HepG2 (cell line): Measurements from ENCODE around the gene VWA7. TPM values are rescaled to one million over a fixed set of nuclear protein-coding genes. Genes with fewer than 3 reads are reported as not detected.

ENCODE experiments used
- EP300 ChIP-seq, 3 experiments: sonication (generic) in 1 of 3; formaldehyde crosslinking in 1 of 3; IDR thresholded peaks; 2 replicates each; pipeline versions ENCODE4 v1.5.1 to v1.6.1; 2011 to 2020; ENCODE audit warnings: low read depth in 2 of 3, low read length in 2 of 3, borderline replicate concordance in 1 of 3, improper control_type of control experiment in 1 of 3, mild to moderate bottlenecking in 1 of 3, missing genetic modification reagents in 1 of 3, moderate library complexity in 1 of 3
- ETS1 ChIP-seq: sonication (generic); formaldehyde crosslinking; IDR thresholded peaks from 2 replicates; pipeline ENCODE4 v1.4.0; 2020; ENCODE audit warnings: missing genetic modification reagents
- EZH2 ChIP-seq: conservative IDR thresholded peaks from 2 replicates; pipeline ENCODE4 v1.6.1; 2012; ENCODE audit warnings: mild to moderate bottlenecking, low read depth, low read length, moderate library complexity
- FOXA3 ChIP-seq: IDR thresholded peaks from 2 replicates; pipeline ENCODE4 v1.6.1; 2016; ENCODE audit warnings: missing genetic modification reagents, missing compliant biosample characterization
- HNRNPK ChIP-seq: fragments of 200-400 bp; formaldehyde crosslinking; IDR thresholded peaks from 2 replicates; pipeline ENCODE4 v1.6.1; 2018; ENCODE audit warnings: low read length, low read depth, moderate library complexity, mild to moderate bottlenecking; ENCODE audit not compliant: poor library complexity, severe bottlenecking
- HOXA3 ChIP-seq: sonication (generic); formaldehyde crosslinking; IDR thresholded peaks from 2 replicates; pipeline ENCODE4 v1.5.0; 2020; ENCODE audit warnings: missing genetic modification reagents
- KDM1A ChIP-seq: IDR thresholded peaks from 2 replicates; pipeline ENCODE4 v1.6.1; 2016; ENCODE audit warnings: missing compliant biosample characterization
- KLF13 ChIP-seq: sonication (generic); formaldehyde crosslinking; IDR thresholded peaks from 2 replicates; pipeline ENCODE4 v1.4.0; 2020; ENCODE audit warnings: mild to moderate bottlenecking, missing genetic modification reagents
- POLR2AphosphoS5 ChIP-seq: IDR thresholded peaks from 2 replicates; pipeline ENCODE4 v1.6.1; 2012; ENCODE audit warnings: low read depth, low read length
- PRDM10 ChIP-seq: sonication (generic); formaldehyde crosslinking; IDR thresholded peaks from 2 replicates; pipeline ENCODE4 v1.4.0; 2020; ENCODE audit warnings: low read depth, missing genetic modification reagents
- SAP130 ChIP-seq: IDR thresholded peaks from 2 replicates; pipeline ENCODE4 v1.6.1; 2016; ENCODE audit warnings: low read depth
- SRF ChIP-seq: IDR thresholded peaks from 2 replicates; pipeline ENCODE4 v1.6.1; 2011; ENCODE audit warnings: mild to moderate bottlenecking, low read depth, low read length, moderate library complexity
- TEAD3 ChIP-seq: optimal IDR thresholded peaks from 2 replicates; pipeline ENCODE3; 2016; ENCODE audit warnings: borderline replicate concordance
- YEATS4 ChIP-seq: sonication (generic); formaldehyde crosslinking; IDR thresholded peaks from 2 replicates; pipeline ENCODE4 v1.4.0; 2020; ENCODE audit warnings: missing genetic modification reagents, borderline replicate concordance
- ZFP36L2 ChIP-seq: sonication (generic); formaldehyde crosslinking; IDR thresholded peaks from 2 replicates; pipeline ENCODE4 v1.4.0; 2020; ENCODE audit warnings: missing genetic modification reagents
- ZNF281 ChIP-seq: sonication (generic); formaldehyde crosslinking; IDR thresholded peaks from 2 replicates; pipeline ENCODE4 v1.4.0; 2020; ENCODE audit warnings: missing genetic modification reagents, borderline replicate concordance
- ZNF326 ChIP-seq: sonication (generic); formaldehyde crosslinking; IDR thresholded peaks from 2 replicates; pipeline ENCODE4 v1.4.0; 2020; ENCODE audit warnings: missing genetic modification reagents, borderline replicate concordance
- ZNF576 ChIP-seq: sonication (generic); formaldehyde crosslinking; IDR thresholded peaks from 2 replicates; pipeline ENCODE4 v1.4.0; 2020; ENCODE audit warnings: mild to moderate bottlenecking, missing genetic modification reagents
- polyA plus RNA-seq, 8 experiments: library from polyadenylated mRNA; depleted of rRNA in 3 of 8; stranded (reverse) in 7 of 8; unstranded in 1 of 8; fragments of >200 nt; fragmentation: Illumina TruSeq in 4 of 8; extraction: Trizol in 4 of 8; gene quantifications; 2 replicates each; pipeline versions ENCODE4 v1.2.1 to v1.2.3, GENCODE V29; 2011 to 2016; ENCODE audit warnings: low read depth in 4 of 8, missing spikeins in 1 of 8, mixed read lengths in 1 of 8; ENCODE audit not compliant: insufficient read depth in 1 of 8
- total RNA-seq, 5 experiments: library from RNA; depleted of rRNA; stranded (reverse); fragments of >200 nt; fragmentation: Illumina TruSeq; extraction: Trizol; gene quantifications; 2 replicates each; pipeline ENCODE4 v1.2.3, GENCODE V29; 2016; ENCODE audit warnings: low read depth in 1 of 5
- TF ChIP-seq, protein P1 (sequence below): sonication (generic); formaldehyde crosslinking; IDR thresholded peaks from 2 replicates; pipeline ENCODE4 v1.4.0; 2020; ENCODE audit warnings: missing genetic modification reagents
- TF ChIP-seq, protein P2 (sequence below): sonication (generic); formaldehyde crosslinking; IDR thresholded peaks from 2 replicates; pipeline ENCODE4 v1.5.1; 2020; ENCODE audit warnings: mild to moderate bottlenecking, missing genetic modification reagents, moderate library complexity

The VWA7 gene
- total and polyA plus RNA-seq, 2 of the 13 experiments (the other 11 are each of a cell fraction or from before 2014, with no cell fraction given), result 0.86 to 3.3 TPM

DNA sequence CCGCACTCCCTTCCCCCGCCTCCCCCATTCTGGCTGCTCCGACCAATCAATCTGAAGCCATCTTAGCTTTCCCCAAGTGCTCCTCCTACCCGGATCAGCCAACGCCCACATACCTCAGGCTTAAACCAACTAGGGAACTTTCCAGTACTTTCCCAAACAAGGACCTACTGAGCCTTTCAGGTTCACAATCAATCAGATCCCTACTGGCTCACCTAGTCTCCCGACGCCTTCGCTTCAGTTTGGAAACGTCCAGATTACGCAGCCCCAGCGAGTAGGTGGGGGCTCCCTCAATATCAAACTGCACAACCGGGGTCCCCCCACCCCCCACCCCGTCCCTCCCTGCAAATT lies 37.5 kb upstream of the VWA7 start (continued):
- peak; percentile 37 for TF ChIP-seq FOXA3 (CRISPR knock-in tag)
- TF ChIP-seq POLR2AphosphoS5, result peak; percentile 58
- no peak for TF ChIP-seq EZH2
- peak; percentile 56; the same call in 1 of the 2 replicates for TF ChIP-seq SRF
- TF ChIP-seq KDM1A (CRISPR knock-in tag), result no peak
- no peak for TF ChIP-seq ZNF326 (CRISPR knock-in tag)
- peak; percentile 74 for TF ChIP-seq TEAD3 (CRISPR knock-in tag)
- peak; percentile 26; the same call in 1 of the 2 replicates for TF ChIP-seq ZNF281
- peak; percentile 67 for TF ChIP-seq HNRNPK
- no peak for TF ChIP-seq ZFP36L2
- TF ChIP-seq, protein P1, sequence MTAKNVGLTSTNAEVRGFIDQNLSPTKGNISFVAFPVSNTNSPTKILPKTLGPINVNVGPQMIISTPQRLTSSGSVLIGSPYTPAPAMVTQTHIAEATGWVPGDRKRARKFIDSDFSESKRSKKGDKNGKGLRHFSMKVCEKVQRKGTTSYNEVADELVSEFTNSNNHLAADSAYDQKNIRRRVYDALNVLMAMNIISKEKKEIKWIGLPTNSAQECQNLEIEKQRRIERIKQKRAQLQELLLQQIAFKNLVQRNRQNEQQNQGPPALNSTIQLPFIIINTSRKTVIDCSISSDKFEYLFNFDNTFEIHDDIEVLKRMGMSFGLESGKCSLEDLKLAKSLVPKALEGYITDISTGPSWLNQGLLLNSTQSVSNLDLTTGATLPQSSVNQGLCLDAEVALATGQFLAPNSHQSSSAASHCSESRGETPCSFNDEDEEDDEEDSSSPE (CRISPR knock-in tag), result 0 out of 2 replicates have a peak, but pooled peaks have one; percentile 24
- TF ChIP-seq ETS1 (CRISPR knock-in tag), result no peak
- peak; percentile 40 for TF ChIP-seq YEATS4
- peak in 1 of 2 experiments; percentile 68; a peak in 2 of 4 replicates for TF ChIP-seq EP300 (IDR thresholded peaks at IDR 0.05; ENCODE audit: low read depth in 2 of 2, low read length in 2 of 2)
- no peak for TF ChIP-seq EP300 (CRISPR knock-in tag; IDR thresholded peaks at IDR 0.05; ENCODE audit: borderline replicate concordance)
- TF ChIP-seq ZNF576 (CRISPR knock-in tag), result no peak
- TF ChIP-seq SAP130 (CRISPR knock-in tag), result peak; percentile 64
- TF ChIP-seq PRDM10 (CRISPR knock-in tag), result peak; percentile 71; the same call in 1 of the 2 replicates
- TF ChIP-seq KLF13 (CRISPR knock-in tag), result no peak
- TF ChIP-seq HOXA3, result peak; percentile 34; the same call in 1 of the 2 replicates
- TF ChIP-seq, protein P2, sequence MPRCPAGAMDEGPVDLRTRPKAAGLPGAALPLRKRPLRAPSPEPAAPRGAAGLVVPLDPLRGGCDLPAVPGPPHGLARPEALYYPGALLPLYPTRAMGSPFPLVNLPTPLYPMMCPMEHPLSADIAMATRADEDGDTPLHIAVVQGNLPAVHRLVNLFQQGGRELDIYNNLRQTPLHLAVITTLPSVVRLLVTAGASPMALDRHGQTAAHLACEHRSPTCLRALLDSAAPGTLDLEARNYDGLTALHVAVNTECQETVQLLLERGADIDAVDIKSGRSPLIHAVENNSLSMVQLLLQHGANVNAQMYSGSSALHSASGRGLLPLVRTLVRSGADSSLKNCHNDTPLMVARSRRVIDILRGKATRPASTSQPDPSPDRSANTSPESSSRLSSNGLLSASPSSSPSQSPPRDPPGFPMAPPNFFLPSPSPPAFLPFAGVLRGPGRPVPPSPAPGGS, result no peak
